ENCODE results near the gene NFU1. TPM values are rescaled to one million over a fixed set of nuclear protein-coding genes. Genes with fewer than 3 reads are reported as not detected.

Gene NFU1
- total RNA-seq, 2 donors from 2014 or later = 31.8 to 43.0 TPM

- H3K4me1 ChIP-seq = no peaks in the 10 kb centered on the region
- no peak for TF ChIP-seq CTCF (IDR thresholded peaks at IDR 0.05)
- no peak overlapping the region for H3K4me3 ChIP-seq
- H3K27ac ChIP-seq = no peak overlapping the region
- H3K27me3 ChIP-seq = no peaks in the 10 kb centered on the region
- no peaks in the 10 kb centered on the region for H3K9me3 ChIP-seq
- no peaks in the 10 kb centered on the region for H3K36me3 ChIP-seq
- no peak for DNase-seq (ENCODE audit: low spot score)
These were observed 29.5 kb upstream of the NFU1 start for GRCh38 chr2:69466728-69467127.

GRCh38 chr2:69465513-69466456, 28.6 kb upstream of the NFU1 start:
- H3K4me3 ChIP-seq = no peak overlapping the region
- no peaks in the 10 kb centered on the region for H3K27me3 ChIP-seq
- DNase-seq (ENCODE audit: low spot score) = peak; percentile 69
- H3K36me3 ChIP-seq = no peaks in the 10 kb centered on the region
- H3K9me3 ChIP-seq = no peaks in the 10 kb centered on the region
- no peaks in the 10 kb centered on the region for H3K4me1 ChIP-seq
- H3K27ac ChIP-seq = peak overlapping the region in 1 of 2 donors; percentile 56
- no peak for TF ChIP-seq CTCF (IDR thresholded peaks at IDR 0.05)

- no peaks in the 10 kb centered on the region for H3K27me3 ChIP-seq
- H3K4me3 ChIP-seq = no peak overlapping the region
- DNase-seq (ENCODE audit: low spot score) = peak; percentile 85
- H3K4me1 ChIP-seq = no peaks in the 10 kb centered on the region
- TF ChIP-seq CTCF (IDR thresholded peaks at IDR 0.05) = no peak
- no peaks in the 10 kb centered on the region for H3K36me3 ChIP-seq
- no peaks in the 10 kb centered on the region for H3K9me3 ChIP-seq
- peak overlapping the region; percentile 40 to 56 for H3K27ac ChIP-seq
These were observed 27.3 kb upstream of the NFU1 start for GRCh38 chr2:69464575-69464974.

- H3K4me3 ChIP-seq = no peak overlapping the region
- H3K27me3 ChIP-seq = no peaks in the 10 kb centered on the region
- TF ChIP-seq CTCF (IDR thresholded peaks at IDR 0.05) = no peak
- H3K36me3 ChIP-seq = no peaks in the 10 kb centered on the region
- no peak for DNase-seq (ENCODE audit: low spot score)
- H3K4me1 ChIP-seq = no peaks in the 10 kb centered on the region
- no peaks in the 10 kb centered on the region for H3K9me3 ChIP-seq
- no peak overlapping the region for H3K27ac ChIP-seq
These were observed 25.5 kb upstream of the NFU1 start for GRCh38 chr2:69462780-69463179.

- no peaks in the 10 kb centered on the region for H3K36me3 ChIP-seq
- TF ChIP-seq CTCF (IDR thresholded peaks at IDR 0.05) = no peak
- H3K4me1 ChIP-seq = no peaks in the 10 kb centered on the region
- H3K4me3 ChIP-seq = no peak overlapping the region
- no peak for DNase-seq (ENCODE audit: low spot score)
- H3K27ac ChIP-seq = no peak overlapping the region
- no peaks in the 10 kb centered on the region for H3K9me3 ChIP-seq
- H3K27me3 ChIP-seq = no peaks in the 10 kb centered on the region
These were observed 24.2 kb upstream of the NFU1 start for GRCh38 chr2:69461404-69461803.

All from right atrium auricular region (tissue), 2 donors.